ENCODE results near the gene PAM16. TPM values are rescaled to one million over a fixed set of nuclear protein-coding genes. Genes with fewer than 3 reads are reported as not detected.

Gene PAM16
- total and polyA plus RNA-seq, 2 experiments from 2014 or later: 71.8 to 72.5 TPM

GRCh38 chr16:4293181-4293716 is 57.9 kb downstream of the PAM16 start:
- Histone ChIP-seq H3K27ac (peak overlapping the region; percentile 89), H3K4me3 (no peak overlapping the region), H3K9me3 (ENCODE audit: low read depth) (no peaks in the 10 kb centered on the region), H3K36me3 (no peaks in the 10 kb centered on the region), H3K4me1 (ENCODE audit: low read depth) (peaks cover 26% of the 10 kb centered on the region), H3K27me3 (no peaks in the 10 kb centered on the region)
- DNase-seq (ENCODE audit: low read depth in 1 of 2, low spot score in 1 of 2): no peak
- TF ChIP-seq CTCF (IDR thresholded peaks at IDR 0.05; ENCODE audit: low read depth, low read length): no peak

DNA sequence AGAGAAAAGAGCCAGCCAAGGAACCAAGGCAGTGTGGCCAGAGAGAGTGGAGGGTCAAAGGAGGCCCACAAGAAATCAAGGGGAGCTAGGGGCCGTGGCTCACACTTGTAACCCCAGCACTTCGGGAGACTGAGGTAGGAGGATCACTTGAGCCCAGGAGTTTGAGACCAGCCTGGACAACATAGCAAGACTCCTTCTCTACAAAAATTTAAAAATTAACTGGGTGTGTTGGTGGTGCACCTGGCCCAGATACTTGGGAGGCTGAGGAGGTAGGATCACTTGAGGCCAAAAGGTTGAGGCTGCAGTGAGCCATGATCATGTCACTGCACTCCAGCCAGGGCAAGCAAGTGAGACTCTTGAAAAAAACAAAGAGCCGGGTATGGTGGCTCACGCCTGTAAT is 59.4 kb downstream of the PAM16 start:
- DNase-seq (ENCODE audit: low read depth in 1 of 2, low spot score in 1 of 2): no peak
- no peaks in the 10 kb centered on the region for H3K36me3 ChIP-seq
- H3K27me3 ChIP-seq: no peaks in the 10 kb centered on the region
- no peaks in the 10 kb centered on the region for H3K9me3 ChIP-seq (ENCODE audit: low read depth)
- peak overlapping the region; percentile 64 for H3K27ac ChIP-seq
- no peak for TF ChIP-seq CTCF (IDR thresholded peaks at IDR 0.05; ENCODE audit: low read depth, low read length)
- H3K4me1 ChIP-seq (ENCODE audit: low read depth): peaks cover 26% of the 10 kb centered on the region
- no peak overlapping the region for H3K4me3 ChIP-seq

Other genes starting within 250 kb of the PAM16 start
- 15.1 and 28.4 TPM in 2 replicates for gene ADCY9, start 234.9 kb downstream of the PAM16 start, total RNA-seq
- gene ADCY9, start 234.9 kb downstream of the PAM16 start, polyA plus RNA-seq: 7.1 and 14.9 TPM in 2 replicates
- gene SRL, start 109.2 kb downstream of the PAM16 start, total RNA-seq: 46.1 and 51.1 TPM in 2 replicates
- 45.9 and 56.4 TPM in 2 replicates for gene SRL, start 109.2 kb downstream of the PAM16 start, polyA plus RNA-seq
- 11.7 and 20.5 TPM in 2 replicates for gene TFAP4, start 78.3 kb downstream of the PAM16 start, total RNA-seq
- gene TFAP4, start 78.3 kb downstream of the PAM16 start, polyA plus RNA-seq: 3.4 and 6.7 TPM in 2 replicates
- 10.4 and 14.5 TPM in 2 replicates for gene GLIS2, start 35.3 kb downstream of the PAM16 start, total RNA-seq
- gene GLIS2, start 35.3 kb downstream of the PAM16 start, polyA plus RNA-seq: 10.3 and 15.4 TPM in 2 replicates
- gene VASN, start 20.5 kb upstream of the PAM16 start, total RNA-seq: 23.3 and 33.3 TPM in 2 replicates
- gene VASN, start 20.5 kb upstream of the PAM16 start, polyA plus RNA-seq: 18.9 and 30.5 TPM in 2 replicates
- 33.0 and 66.5 TPM in 2 replicates for gene CORO7, start 65.3 kb upstream of the PAM16 start, total RNA-seq
- gene CORO7, start 65.3 kb upstream of the PAM16 start, polyA plus RNA-seq: 54.2 and 62.1 TPM in 2 replicates
- 62.1 and 70.7 TPM in 2 replicates for gene DNAJA3, start 74.5 kb upstream of the PAM16 start, total RNA-seq
- gene DNAJA3, start 74.5 kb upstream of the PAM16 start, polyA plus RNA-seq: 60.5 and 70.8 TPM in 2 replicates
- gene NMRAL1, start 123.3 kb upstream of the PAM16 start, total RNA-seq: 45.4 and 64.5 TPM in 2 replicates
- gene NMRAL1, start 123.3 kb upstream of the PAM16 start, polyA plus RNA-seq: 32.4 and 46.9 TPM in 2 replicates
- gene HMOX2, start 125.1 kb upstream of the PAM16 start, total RNA-seq: 61.5 and 69.8 TPM in 2 replicates
- gene HMOX2, start 125.1 kb upstream of the PAM16 start, polyA plus RNA-seq: 83.7 and 101 TPM in 2 replicates
- 46.4 and 55.8 TPM in 2 replicates for gene CDIP1, start 187.5 kb upstream of the PAM16 start, total RNA-seq
- gene CDIP1, start 187.5 kb upstream of the PAM16 start, polyA plus RNA-seq: 87.6 and 88.4 TPM in 2 replicates
- 1.9 and 3.6 TPM in 2 replicates for gene C16orf96, start 205.0 kb upstream of the PAM16 start, total RNA-seq
- 0.24 and 0.39 TPM in 2 replicates for gene C16orf96, start 205.0 kb upstream of the PAM16 start, polyA plus RNA-seq